Smooth muscle cell (in vitro differentiated cells): ENCODE data around the gene MFSD11. TPM values are rescaled to one million over a fixed set of nuclear protein-coding genes. Genes with fewer than 3 reads are reported as not detected.
A peak's percentile ranks its signal among the peaks of the same experiment; 100 is the strongest.
"Not testable (repeated sequence)": the region's sequence is repeated elsewhere in the genome, so short reads cannot be mapped to it uniquely, and the experiment has no call there.

Experiments used
- DNase-seq: peaks from one replicate; lab custom pipeline; 2025; ENCODE audit not compliant: unreplicated experiment; lab: John Stamatoyannopoulos, UW
- H2AFZ ChIP-seq: fragments of 200-600 bp; sonication (generic); 2 replicates; pipeline ENCODE4 v1.6.0; 2016; ENCODE audit warnings: antibody characterized with exemption, low read depth, mild to moderate bottlenecking
- H3F3A ChIP-seq: fragments of 200-600 bp; sonication (generic); 2 replicates; pipeline ENCODE4 v1.6.0; 2017; ENCODE audit warnings: antibody characterized with exemption, low read depth
- H3K27ac ChIP-seq: fragments of 200-600 bp; sonication (generic); 2 replicates; pipeline ENCODE4 v1.5.1; 2016; ENCODE audit warnings: low read depth, mild to moderate bottlenecking
- H3K27me3 ChIP-seq: fragments of 200-600 bp; sonication (generic); 2 replicates; pipeline ENCODE4 v1.6.1; 2016; ENCODE audit warnings: low read depth, mild to moderate bottlenecking
- H3K36me3 ChIP-seq: fragments of 200-600 bp; sonication (generic); 2 replicates; pipeline ENCODE4 v1.5.1; 2016; ENCODE audit warnings: low read depth
- H3K4me1 ChIP-seq: fragments of 200-600 bp; sonication (generic); 2 replicates; pipeline ENCODE4 v1.5.1; 2016; ENCODE audit warnings: low read depth
- H3K4me2 ChIP-seq: fragments of 200-600 bp; sonication (generic); 2 replicates; pipeline ENCODE4 v1.6.0; 2016; ENCODE audit warnings: mild to moderate bottlenecking
- H3K4me3 ChIP-seq: fragments of 200-600 bp; sonication (generic); 2 replicates; pipeline ENCODE4 v1.5.1; 2016; ENCODE audit warnings: mild to moderate bottlenecking
- H3K79me2 ChIP-seq: fragments of 200-600 bp; sonication (generic); 2 replicates; pipeline ENCODE4 v1.6.0; 2016; ENCODE audit warnings: low read depth, mild to moderate bottlenecking
- H3K9ac ChIP-seq: fragments of 200-600 bp; sonication (generic); 2 replicates; pipeline ENCODE4 v1.6.0; 2016; ENCODE audit warnings: low read depth
- H3K9me3 ChIP-seq: fragments of 200-600 bp; sonication (generic); replicated peaks from 2 replicates; pipeline ENCODE4 v1.5.1; 2016; ENCODE audit warnings: low read depth
- H4K20me1 ChIP-seq: fragments of 200-600 bp; sonication (generic); 2 replicates; pipeline ENCODE4 v1.6.0; 2016; ENCODE audit warnings: low read depth
- WGBS: methylation state at CpG from one replicate; pipeline ENCODE4 v1.1.7; 2016; ENCODE audit warnings: low lambda C conversion rate; 5-methylcytosine and 5-hydroxymethylcytosine counted together
- polyA plus RNA-seq: library from polyadenylated mRNA; unstranded; fragments of >200 nt; fragmentation: Nextera tagmentation; extraction: Ambion mirVana; gene quantifications from 2 replicates; pipeline ENCODE4 v1.2.1, GENCODE V29; 2016
- total RNA-seq: library from RNA; depleted of rRNA; stranded (reverse); fragments of >200 nt; gene quantifications from 2 replicates; pipeline ENCODE4 v1.2.3, GENCODE V29; 2014
- TF ChIP-seq, protein P1 (sequence below): fragments of 200-600 bp; sonication (generic); IDR thresholded peaks from 2 replicates; pipeline ENCODE4 v1.5.1; 2017; ENCODE audit warnings: borderline replicate concordance, mild to moderate bottlenecking, antibody characterized with exemption; ENCODE audit not compliant: insufficient read depth, poor library complexity, severe bottlenecking

MFSD11 gene
- total and polyA plus RNA-seq, 2 experiments from 2014 or later = 28.1 to 56.6 TPM

DNA sequence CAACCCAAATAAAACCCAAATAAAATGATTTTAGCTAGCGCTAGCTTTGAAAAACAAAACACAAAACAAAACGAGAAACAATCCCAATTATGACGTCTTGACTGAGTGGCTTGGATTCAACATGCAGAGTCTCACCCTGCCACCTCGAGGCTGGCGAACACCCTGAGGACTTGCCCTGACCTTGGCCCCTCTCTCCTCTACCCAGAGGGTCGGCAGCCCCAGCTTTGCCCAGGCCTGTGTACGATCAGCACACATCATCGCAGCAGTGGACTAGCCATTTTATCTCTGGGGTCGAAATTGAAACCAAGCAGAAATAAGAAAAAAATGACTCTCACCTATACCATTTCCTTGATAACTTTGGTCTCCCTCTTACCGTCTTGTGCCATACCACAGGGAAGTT lies 16.5 kb upstream of the MFSD11 start:
- Histone ChIP-seq H3K36me3 (peaks cover 19% of the 10 kb centered on the region), H3F3A (peaks cover 32% of the 10 kb centered on the region), H3K9me3 (no peaks in the 10 kb centered on the region), H3K4me1 (peaks cover 2% of the 10 kb centered on the region), H3K27me3 (no peaks in the 10 kb centered on the region), H3K79me2 (peaks cover 45% of the 10 kb centered on the region), H4K20me1 (peaks cover 91% of the 10 kb centered on the region), H3K4me3 (no peak overlapping the region), H2AFZ (no peak overlapping the region), H3K9ac (no peak overlapping the region), H3K27ac (no peak overlapping the region), H3K4me2 (no peak overlapping the region)
- 95% methylated on average over 10 of the region's 10 CpGs for WGBS
- TF ChIP-seq, protein P1, sequence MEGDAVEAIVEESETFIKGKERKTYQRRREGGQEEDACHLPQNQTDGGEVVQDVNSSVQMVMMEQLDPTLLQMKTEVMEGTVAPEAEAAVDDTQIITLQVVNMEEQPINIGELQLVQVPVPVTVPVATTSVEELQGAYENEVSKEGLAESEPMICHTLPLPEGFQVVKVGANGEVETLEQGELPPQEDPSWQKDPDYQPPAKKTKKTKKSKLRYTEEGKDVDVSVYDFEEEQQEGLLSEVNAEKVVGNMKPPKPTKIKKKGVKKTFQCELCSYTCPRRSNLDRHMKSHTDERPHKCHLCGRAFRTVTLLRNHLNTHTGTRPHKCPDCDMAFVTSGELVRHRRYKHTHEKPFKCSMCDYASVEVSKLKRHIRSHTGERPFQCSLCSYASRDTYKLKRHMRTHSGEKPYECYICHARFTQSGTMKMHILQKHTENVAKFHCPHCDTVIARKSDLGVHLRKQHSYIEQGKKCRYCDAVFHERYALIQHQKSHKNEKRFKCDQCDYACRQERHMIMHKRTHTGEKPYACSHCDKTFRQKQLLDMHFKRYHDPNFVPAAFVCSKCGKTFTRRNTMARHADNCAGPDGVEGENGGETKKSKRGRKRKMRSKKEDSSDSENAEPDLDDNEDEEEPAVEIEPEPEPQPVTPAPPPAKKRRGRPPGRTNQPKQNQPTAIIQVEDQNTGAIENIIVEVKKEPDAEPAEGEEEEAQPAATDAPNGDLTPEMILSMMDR = no peak
- no peak for DNase-seq

GRCh38 chr17:76722279-76722678 lies 15.6 kb upstream of the MFSD11 start:
- TF ChIP-seq, protein P1 = no peak
- peaks cover 30% of the 10 kb centered on the region for H3F3A ChIP-seq

DNA sequence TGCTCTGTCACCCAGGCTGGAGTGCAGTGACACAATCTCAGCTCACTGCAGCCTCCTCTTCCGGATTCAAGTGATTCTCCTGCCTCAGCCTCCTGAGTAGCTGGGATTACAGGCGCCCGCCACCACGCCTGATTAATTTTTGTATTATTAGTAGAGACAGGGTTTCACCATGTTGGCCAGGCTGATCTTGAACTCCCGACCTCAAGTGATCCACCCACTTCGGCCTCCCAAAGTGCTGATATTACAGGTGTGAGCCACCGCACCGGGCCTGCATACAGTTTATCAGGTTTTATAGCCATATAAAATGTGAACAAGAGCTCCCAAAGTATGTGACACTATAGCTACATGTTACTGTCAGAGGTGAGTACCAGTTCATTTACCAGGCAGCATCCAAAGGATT lies 14.9 kb upstream of the MFSD11 start:
- H3K4me1 ChIP-seq, H3K9me3 ChIP-seq, H3K4me2 ChIP-seq, H3K27me3 ChIP-seq, H3K9ac ChIP-seq, H2AFZ ChIP-seq, H3K27ac ChIP-seq, DNase-seq, H3K4me3 ChIP-seq: not testable (repeated sequence)
- Histone ChIP-seq H4K20me1 (peaks cover 85% of the 10 kb centered on the region), H3F3A (peaks cover 34% of the 10 kb centered on the region), H3K36me3 (peaks cover 19% of the 10 kb centered on the region), H3K79me2 (peaks cover 58% of the 10 kb centered on the region)
- 98% methylated on average over 8 of the region's 8 CpGs for WGBS

More at GRCh38 chr17:76722279-76722678, 15.6 kb upstream of the MFSD11 start:
- Histone ChIP-seq H3K36me3 (peaks cover 19% of the 10 kb centered on the region), H2AFZ (no peak overlapping the region), H4K20me1 (peaks cover 83% of the 10 kb centered on the region), H3K79me2 (peaks cover 51% of the 10 kb centered on the region), H3K27me3 (no peaks in the 10 kb centered on the region), H3K4me2 (no peak overlapping the region), H3K4me3 (no peak overlapping the region), H3K27ac (no peak overlapping the region), H3K9me3 (no peaks in the 10 kb centered on the region), H3K4me1 (peaks cover 2% of the 10 kb centered on the region), H3K9ac (no peak overlapping the region)
- 97% methylated on average over 8 of the region's 8 CpGs for WGBS
- DNase-seq = no peak

GRCh38 chr17:76723812-76724211 lies 14.1 kb upstream of the MFSD11 start:
- DNase-seq = no peak
- Histone ChIP-seq H3K36me3 (peaks cover 19% of the 10 kb centered on the region), H2AFZ (no peak overlapping the region), H3K27me3 (no peaks in the 10 kb centered on the region), H3K79me2 (peaks cover 65% of the 10 kb centered on the region), H3K4me3 (no peak overlapping the region), H3K9ac (no peak overlapping the region), H3K27ac (no peak overlapping the region), H3K9me3 (no peaks in the 10 kb centered on the region), H3F3A (peaks cover 26% of the 10 kb centered on the region), H4K20me1 (peaks cover 77% of the 10 kb centered on the region), H3K4me1 (peaks cover 8% of the 10 kb centered on the region), H3K4me2 (peak overlapping the region; percentile 14)
- WGBS = 97% methylated on average over 9 of the region's 9 CpGs
- TF ChIP-seq, protein P1 = no peak
